ENCODE data around the gene CD22. TPM values are rescaled to one million over a fixed set of nuclear protein-coding genes. Genes with fewer than 3 reads are reported as not detected.

CD22 gene
- total RNA-seq, 2 experiments from 2014 or later = 0.52 to 0.67 TPM

GRCh38 chr19:35337984-35338296 is 9.0 kb downstream of the CD22 start:
- DNase-seq = no peak
- Mint-ChIP-seq H3K36me3 (ENCODE audit: low read depth) (no peaks in the 10 kb centered on the region), H3K4me1 (ENCODE audit: low read depth) (peaks cover 3% of the 10 kb centered on the region), H3K9me3 (no peaks in the 10 kb centered on the region), H3K4me3 (no peak overlapping the region), H3K27ac (no peak overlapping the region), H3K27me3 (peaks cover 4% of the 10 kb centered on the region)
- no peak for TF ChIP-seq CTCF (IDR thresholded peaks at IDR 0.05)
- ATAC-seq (ENCODE audit: poor library complexity) = no peak
- CTCF ChIA-PET = no interaction called here
- Histone ChIP-seq H3K4me3 (ENCODE audit: low read length) (no peak overlapping the region), H3K27ac (ENCODE audit: low read depth in 1 of 2, low read length in 2 of 2) (no peak overlapping the region), H3K36me3 (ENCODE audit: insufficient read depth, low read length) (no peaks in the 10 kb centered on the region), H3K9me3 (ENCODE audit: control insufficient read depth in 1 of 2, insufficient read depth in 1 of 2, low read length in 2 of 2) (no peaks in the 10 kb centered on the region), H3K4me1 (ENCODE audit: insufficient read depth, low read length) (peaks cover 6% of the 10 kb centered on the region), H3K27me3 (ENCODE audit: control insufficient read depth in 1 of 2, insufficient read depth in 2 of 2, low read length in 2 of 2) (no peaks in the 10 kb centered on the region)
- POLR2A ChIA-PET = no interaction called here
- intact Hi-C loops (cut with DNase I, micrococcal nuclease) = no loop called here

- no peak overlapping the region for H3K4me3 Mint-ChIP-seq
- no peak for TF ChIP-seq CTCF (IDR thresholded peaks at IDR 0.05)
- H3K27ac Mint-ChIP-seq = no peak overlapping the region
- H3K36me3 Mint-ChIP-seq (ENCODE audit: low read depth) = no peaks in the 10 kb centered on the region
- H3K27ac ChIP-seq (ENCODE audit: low read depth in 1 of 2, low read length in 2 of 2) = no peak overlapping the region
- no peaks in the 10 kb centered on the region for H3K36me3 ChIP-seq (ENCODE audit: insufficient read depth, low read length)
- no peaks in the 10 kb centered on the region for H3K27me3 ChIP-seq (ENCODE audit: control insufficient read depth in 1 of 2, insufficient read depth in 2 of 2, low read length in 2 of 2)
- no peaks in the 10 kb centered on the region for H3K27me3 Mint-ChIP-seq
- no peaks in the 10 kb centered on the region for H3K9me3 Mint-ChIP-seq
- ATAC-seq (ENCODE audit: poor library complexity) (no peak), DNase-seq (no peak)
- no peaks in the 10 kb centered on the region for H3K4me1 Mint-ChIP-seq (ENCODE audit: low read depth)
- H3K4me1 ChIP-seq (ENCODE audit: insufficient read depth, low read length) = no peaks in the 10 kb centered on the region
- CTCF ChIA-PET = no interaction called here
- intact Hi-C loops (cut with DNase I, micrococcal nuclease) = no loop called here
- no peaks in the 10 kb centered on the region for H3K9me3 ChIP-seq (ENCODE audit: control insufficient read depth in 1 of 2, insufficient read depth in 1 of 2, low read length in 2 of 2)
- H3K4me3 ChIP-seq (ENCODE audit: low read length) = no peak overlapping the region
- POLR2A ChIA-PET = no interaction called here
These were observed 11.4 kb downstream of the CD22 start for GRCh38 chr19:35340431-35340830.

GRCh38 chr19:35341006-35341405 is 12.0 kb downstream of the CD22 start:
- Mint-ChIP-seq H3K27ac (no peak overlapping the region), H3K36me3 (ENCODE audit: low read depth) (no peaks in the 10 kb centered on the region), H3K4me3 (no peak overlapping the region), H3K9me3 (no peaks in the 10 kb centered on the region), H3K4me1 (ENCODE audit: low read depth) (peaks cover 5% of the 10 kb centered on the region), H3K27me3 (no peaks in the 10 kb centered on the region)
- peaks cover 4% of the 10 kb centered on the region for H3K4me1 ChIP-seq (ENCODE audit: insufficient read depth, low read length)
- CTCF ChIA-PET = no interaction called here
- POLR2A ChIA-PET = no interaction called here
- no peak overlapping the region for H3K27ac ChIP-seq (ENCODE audit: low read depth in 1 of 2, low read length in 2 of 2)
- H3K9me3 ChIP-seq (ENCODE audit: control insufficient read depth in 1 of 2, insufficient read depth in 1 of 2, low read length in 2 of 2) = no peaks in the 10 kb centered on the region
- H3K27me3 ChIP-seq (ENCODE audit: control insufficient read depth in 1 of 2, insufficient read depth in 2 of 2, low read length in 2 of 2) = peaks cover 0 to 2% of the 10 kb centered on the region in 2 experiments
- no peak for TF ChIP-seq CTCF (IDR thresholded peaks at IDR 0.05)
- H3K4me3 ChIP-seq (ENCODE audit: low read length) = no peak overlapping the region
- intact Hi-C loops (cut with DNase I, micrococcal nuclease) = no loop called here
- DNase-seq = no peak
- H3K36me3 ChIP-seq (ENCODE audit: insufficient read depth, low read length) = no peaks in the 10 kb centered on the region
- no peak for ATAC-seq (ENCODE audit: poor library complexity)

Data from CD4-positive, alpha-beta T cell (primary cell).